SK-N-SH treated with all-trans-retinoic acid at 6 μM for 48 hours (cell line): ENCODE results near the gene FAM72D.
"Not testable (repeated sequence)": the region's sequence is repeated elsewhere in the genome, so short reads cannot be mapped to it uniquely, and the experiment has no call there.

Source experiments
- CSDC2 ChIP-seq: fragments of 250-450 bp; sonication (Bioruptor Pico); IDR thresholded peaks from 2 replicates; pipeline ENCODE4 v1.5.0; 2020; ENCODE audit warnings: mild to moderate bottlenecking, moderate library complexity
- PATZ1 ChIP-seq: fragments of 250-450 bp; sonication (Bioruptor Pico); IDR thresholded peaks from 2 replicates; pipeline ENCODE4 v1.8.0; 2020; ENCODE audit warnings: mild to moderate bottlenecking, moderate library complexity, borderline replicate concordance
- RARB ChIP-seq: fragments of 250-450 bp; sonication (Bioruptor Pico); IDR thresholded peaks from 2 replicates; pipeline ENCODE4 v1.8.0; 2021; ENCODE audit warnings: mild to moderate bottlenecking, moderate library complexity
- TSHZ2 ChIP-seq: fragments of 250-450 bp; sonication (Bioruptor Pico); IDR thresholded peaks from 2 replicates; pipeline ENCODE4 v1.5.0; 2020; ENCODE audit warnings: mild to moderate bottlenecking, moderate library complexity
- ZFP30 ChIP-seq: fragments of 450-650 bp; formaldehyde crosslinking; IDR thresholded peaks from 2 replicates; pipeline ENCODE4 v1.5.0; 2022; ENCODE audit warnings: mild to moderate bottlenecking, moderate library complexity
- ZNF70 ChIP-seq: fragments of 450-650 bp; formaldehyde crosslinking; IDR thresholded peaks from 2 replicates; pipeline ENCODE4 v1.5.0; 2020; ENCODE audit warnings: mild to moderate bottlenecking, moderate library complexity

GRCh38 chr1:145123062-145123395 lies 27.3 kb downstream of the FAM72D start:
- TF ChIP-seq PATZ1 (CRISPR knock-in tag); ZFP30; RARB (CRISPR knock-in tag); TSHZ2 (CRISPR knock-in tag); CSDC2 (CRISPR knock-in tag); ZNF70 (CRISPR knock-in tag): not testable (repeated sequence)
